Activated T-cell treated with anti-CD3 and anti-CD28 coated beads, Interleukin-2, amount 50 U/mL, for 1 hour (primary cell): Measurements from ENCODE around the gene FOXC2.

Experiments
- DNase-seq: peaks from one replicate; pipeline ENCODE4 v3.0.0-alpha.2; 2020

Gene FOXC2

DNA sequence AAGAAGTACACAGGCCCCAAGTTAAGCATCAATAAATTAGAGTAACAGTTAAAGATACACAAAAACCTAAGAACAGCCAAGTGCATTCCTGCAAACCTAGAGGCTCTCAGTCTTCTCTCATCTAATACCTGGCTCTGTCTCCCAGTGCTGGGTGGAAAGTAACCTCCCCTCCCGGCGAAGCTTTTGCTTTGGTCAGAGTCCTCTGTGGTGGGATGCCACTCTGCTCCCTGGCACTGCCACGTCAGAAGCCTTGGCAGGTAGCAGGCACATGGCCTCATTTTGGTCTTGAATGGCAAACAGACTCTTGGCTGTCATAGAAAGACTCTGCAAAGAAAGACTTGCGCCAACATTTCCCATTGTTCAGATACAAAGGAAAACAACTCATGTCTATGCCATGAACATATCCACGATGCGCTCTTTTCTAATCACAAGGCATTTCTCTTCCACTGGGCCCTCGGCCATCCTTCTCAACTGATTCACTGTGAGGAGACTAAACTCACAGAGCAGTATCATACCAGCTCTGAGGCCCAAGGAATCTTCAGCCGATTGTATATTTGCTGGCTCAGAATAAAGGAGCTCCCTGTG, 32.8 kb upstream of the FOXC2 start:
- no peak for DNase-seq

DNA sequence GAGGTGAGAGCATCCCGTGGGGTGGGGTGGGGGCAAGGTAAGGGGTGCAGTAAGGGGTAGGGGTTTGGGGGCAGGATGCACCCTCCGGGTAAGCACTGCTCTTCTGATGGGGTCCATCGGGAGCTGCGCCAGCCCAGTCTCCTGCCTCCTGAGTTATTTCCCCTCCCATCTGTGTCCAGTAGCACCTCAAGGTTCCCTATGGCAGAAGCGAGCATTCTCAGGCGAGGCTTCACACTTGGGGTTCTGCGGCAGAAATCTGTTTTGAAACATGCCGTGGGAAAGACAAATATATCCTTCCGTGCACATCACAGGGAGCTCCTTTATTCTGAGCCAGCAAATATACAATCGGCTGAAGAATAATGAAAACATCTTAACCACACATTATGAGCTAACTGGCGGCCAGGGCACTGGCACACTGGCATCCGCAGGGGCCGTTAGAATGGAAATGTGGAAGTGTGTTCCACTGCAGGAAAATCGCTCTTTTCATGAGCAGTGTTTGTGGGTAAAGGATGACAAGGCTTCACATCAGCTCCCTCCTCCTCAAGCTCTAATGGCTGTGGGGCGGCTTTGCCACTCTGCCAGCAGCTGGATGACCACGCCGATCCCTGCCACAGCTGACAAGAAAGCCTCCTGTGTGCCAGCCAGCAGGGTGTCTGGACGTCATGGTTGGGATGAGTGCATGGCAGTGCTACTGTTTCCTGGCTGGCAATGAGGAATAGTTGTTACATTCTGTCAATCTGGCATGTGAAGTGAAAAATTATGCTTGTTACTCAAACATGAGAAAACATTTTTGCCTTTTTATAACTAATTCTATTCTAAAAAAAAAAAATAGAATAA, 31.6 kb upstream of the FOXC2 start:
- no peak for DNase-seq

DNA sequence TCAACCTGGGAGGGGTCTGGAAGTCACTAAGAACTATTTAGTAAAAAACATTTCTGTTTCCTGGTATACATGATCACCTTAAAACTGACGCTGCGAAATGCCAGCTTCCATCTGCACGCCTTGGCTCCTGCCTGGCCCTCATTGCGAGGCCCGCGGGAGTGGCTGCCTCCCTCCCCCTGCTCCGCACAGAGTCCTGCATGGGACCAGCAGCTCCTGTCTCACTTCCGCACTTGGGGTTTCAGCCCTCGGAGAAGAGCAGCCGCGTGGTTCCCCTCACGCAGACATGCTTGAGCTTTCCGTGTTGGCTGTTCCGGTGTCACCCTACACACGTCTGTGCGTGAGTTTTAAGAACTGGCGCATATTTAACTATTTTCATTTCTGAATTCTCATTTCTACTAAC, 30.0 kb upstream of the FOXC2 start:
- no peak for DNase-seq

DNA sequence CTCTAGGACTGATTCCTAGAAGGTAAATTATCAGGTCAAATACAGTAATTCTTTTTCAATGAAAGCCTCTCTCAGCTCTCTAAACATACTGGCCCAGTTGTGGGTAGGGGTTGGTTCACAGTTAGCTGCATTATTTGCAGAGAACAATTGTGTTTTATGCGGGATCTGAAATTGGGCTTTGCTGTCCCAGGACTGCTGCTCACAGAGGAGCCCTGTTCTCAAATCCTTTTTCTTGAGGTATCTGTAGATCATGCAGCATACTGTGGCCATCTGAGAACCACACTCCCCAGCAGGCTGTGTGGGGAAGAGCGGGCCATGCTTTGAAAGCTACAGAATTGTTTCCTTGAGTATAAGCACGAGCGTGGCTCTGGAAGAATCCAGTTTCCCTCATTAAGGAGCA, 29.1 kb upstream of the FOXC2 start:
- DNase-seq, result no peak

DNA sequence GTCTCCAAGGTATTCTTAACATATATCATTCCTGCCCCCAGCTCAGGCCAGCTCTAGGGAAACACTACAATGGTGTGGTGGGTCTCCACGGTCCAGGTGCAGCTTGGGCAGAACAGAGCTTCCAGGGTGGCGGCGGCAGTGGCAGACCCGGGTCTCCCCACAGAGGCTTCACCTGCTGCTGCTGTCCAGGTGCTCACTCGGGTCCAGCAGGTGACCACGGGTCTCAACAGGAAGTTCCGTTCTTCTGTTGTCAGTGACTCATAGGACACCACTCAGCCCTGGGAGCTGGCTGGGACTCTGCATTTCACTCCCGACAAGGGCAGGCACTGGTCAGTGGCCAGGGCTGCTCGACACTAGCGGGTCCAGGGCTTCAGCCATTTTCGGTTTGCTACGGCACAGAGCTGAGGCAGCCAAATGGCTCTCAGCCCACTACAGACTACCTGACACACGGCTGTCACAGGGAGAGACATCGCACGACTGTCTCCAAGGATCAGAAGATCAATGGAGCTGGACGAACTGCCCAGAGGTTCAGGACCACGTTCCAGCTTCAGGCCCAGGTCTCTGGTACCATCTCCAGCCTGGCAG, 28.3 kb upstream of the FOXC2 start:
- no peak for DNase-seq

DNA sequence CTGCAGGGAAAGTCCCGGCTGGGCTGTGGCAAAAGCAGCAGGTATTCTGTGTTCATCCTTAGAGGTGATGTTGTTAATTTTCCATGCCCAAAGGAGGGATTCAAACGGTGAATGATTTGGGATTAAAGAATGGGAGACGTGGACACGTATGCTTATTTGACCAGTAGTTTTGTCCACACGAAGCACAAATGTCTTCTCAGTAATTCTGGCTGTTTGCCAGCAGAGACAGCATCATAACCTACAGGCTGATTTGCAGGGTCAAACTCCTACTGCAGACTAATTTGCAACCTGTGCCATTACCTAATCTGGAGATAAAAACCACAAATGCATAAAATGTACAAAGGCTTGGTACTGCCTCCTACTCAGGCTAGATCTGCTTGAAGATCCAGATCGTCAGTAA, 25.7 kb upstream of the FOXC2 start:
- no peak for DNase-seq

DNA sequence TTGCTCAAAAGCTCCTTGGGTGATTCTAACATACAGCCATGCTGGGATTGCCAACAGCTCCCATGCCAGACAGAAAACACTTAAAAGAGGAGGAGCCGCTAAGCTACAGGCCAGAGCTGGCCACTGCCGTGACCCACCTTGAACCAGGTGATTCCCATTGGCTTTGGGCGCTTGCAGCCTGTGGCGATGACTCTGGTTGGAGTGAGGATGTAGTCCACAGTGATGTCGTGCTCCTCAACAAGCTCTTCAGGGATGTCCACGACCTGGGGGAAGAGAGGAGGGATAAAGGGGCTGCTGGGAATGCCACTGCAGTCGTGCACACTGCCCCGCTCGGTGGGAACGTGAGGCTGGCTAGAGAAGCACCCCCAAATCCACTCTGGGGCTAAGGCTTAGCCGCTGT, 25.1 kb upstream of the FOXC2 start:
- no peak for DNase-seq

DNA sequence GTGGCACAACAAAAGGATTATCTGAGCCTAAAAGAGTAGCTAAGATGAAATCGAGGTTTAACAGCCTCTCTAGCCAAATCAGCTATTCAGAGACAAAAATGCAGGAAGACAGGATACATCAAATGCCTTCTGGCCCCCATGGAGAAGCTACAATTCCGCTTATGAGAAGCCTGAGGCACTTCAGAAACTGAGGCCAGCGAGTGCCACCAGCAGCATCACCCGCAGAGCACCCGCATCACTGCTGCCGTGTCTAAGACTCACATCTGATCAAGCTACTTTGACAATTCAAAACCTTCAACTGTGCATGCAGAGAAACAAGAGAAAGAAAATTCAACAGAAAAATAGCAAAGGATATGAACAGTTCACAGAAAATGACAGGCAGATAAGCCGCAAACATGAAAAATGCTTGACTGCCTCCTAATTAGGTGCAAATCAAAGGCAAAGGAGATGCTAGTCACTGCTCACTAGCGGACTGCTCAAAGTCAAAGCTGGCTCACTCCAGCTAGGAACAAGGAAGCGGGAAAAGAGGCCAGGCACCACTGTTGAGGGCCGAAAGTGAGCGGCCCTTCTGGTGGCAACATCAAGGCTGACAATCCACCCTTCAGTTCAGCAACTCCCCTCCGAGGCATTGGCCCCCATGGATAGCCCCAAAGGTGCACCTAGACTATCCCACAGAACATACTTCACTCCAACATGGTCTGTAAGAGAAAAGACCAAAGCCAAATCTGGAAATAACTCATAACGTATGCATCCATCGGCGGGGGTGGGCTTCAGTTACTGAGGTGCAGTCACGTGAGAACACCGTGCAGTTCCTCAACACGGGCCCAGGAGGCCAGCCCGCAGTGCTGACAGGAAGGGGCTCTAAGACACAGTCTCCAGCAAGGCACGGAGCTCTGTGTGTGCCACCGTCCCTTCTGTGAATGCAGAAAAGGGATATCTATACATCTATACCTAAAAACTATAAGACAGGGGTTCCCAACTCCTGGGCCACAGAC, 23.6 kb upstream of the FOXC2 start:
- DNase-seq, result no peak

DNA sequence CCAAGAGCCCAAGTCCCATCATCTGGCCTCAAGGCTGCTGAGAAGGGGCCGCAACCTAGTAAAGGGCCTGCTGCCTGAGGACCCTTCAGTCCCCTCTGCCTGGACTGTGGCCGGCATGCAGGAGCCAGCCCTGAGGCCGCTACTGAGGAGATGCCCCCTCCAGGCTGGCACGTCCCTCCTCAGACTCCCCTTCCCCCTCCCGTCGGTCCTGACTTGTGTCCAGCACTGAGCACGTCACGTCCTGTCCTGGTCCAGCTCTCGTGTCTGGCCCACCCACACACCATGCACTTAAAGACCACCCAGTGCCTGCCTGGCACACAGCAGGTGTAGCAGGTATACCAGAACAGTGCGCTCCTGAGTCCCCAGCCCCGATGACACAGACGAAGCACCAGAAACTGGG, 21.1 kb upstream of the FOXC2 start:
- DNase-seq, result no peak

DNA sequence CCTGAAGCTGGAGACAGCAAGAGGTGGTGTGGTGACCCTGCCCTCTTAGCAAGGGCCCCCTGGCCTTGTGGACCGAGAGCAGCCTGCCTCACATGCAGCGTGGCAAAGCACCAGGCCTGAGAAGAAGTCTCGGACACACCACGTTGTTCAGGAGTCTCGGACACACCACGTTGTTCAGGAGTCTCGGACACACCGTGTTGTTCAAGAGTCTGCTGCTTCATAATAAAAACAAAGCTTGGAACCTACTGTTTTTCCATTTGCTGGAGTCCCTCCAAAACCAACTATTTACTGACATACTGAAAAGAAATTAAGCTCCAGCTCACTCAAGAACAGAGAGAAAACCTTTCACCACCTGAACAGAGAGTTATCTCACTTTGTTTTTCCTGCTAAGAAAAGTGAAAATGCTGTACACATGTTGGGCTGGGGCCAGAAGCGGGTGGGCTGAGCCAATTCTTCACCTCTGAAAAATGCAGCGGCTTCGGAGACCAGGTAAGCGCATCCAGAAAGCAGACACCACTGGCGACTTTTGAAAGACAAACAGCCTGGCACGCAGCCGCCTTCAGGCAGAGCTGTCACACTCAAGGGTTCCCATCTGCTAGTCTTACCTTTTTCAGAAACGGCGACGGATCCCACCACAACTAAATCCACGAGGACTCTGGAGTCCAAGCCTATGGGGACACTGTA, 20.5 kb upstream of the FOXC2 start:
- no peak for DNase-seq

DNA sequence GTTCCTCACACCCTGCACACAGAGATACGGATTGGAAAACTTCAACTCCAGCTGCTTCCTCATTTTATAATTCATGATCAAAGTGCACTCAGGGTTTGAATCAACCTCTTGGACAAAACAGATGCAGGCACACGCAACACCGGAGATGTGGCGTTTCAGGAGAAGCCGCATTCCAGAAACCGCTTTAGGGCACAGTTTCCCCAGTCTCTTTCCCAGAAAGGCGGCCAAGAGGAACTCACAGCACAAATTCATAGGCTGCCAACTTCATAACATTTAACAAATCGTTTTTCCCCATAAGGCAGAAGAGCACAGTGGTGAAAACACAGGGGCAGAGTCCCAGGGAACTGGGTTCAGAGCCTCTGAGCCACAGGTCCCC, 20.0 kb upstream of the FOXC2 start:
- no peak for DNase-seq

DNA sequence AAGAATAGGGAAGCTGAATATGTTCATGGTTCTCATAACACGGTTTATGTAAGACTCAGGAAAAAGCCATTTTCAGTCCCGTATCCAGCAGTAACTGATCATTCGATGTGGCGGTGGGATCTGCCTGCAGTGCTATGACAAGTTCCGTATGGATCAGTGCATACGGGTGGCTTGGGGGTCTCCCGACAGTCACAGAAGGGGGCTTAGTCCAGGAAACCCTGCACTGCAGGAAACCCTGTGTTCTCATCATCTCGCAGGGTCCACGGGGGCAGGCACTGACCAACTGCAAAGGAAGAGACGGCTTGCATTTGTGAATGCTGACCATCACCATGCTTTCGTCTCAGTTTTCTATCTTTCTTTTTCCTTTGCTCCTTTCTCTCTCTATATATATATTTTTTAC, 19.3 kb upstream of the FOXC2 start:
- no peak for DNase-seq

DNA sequence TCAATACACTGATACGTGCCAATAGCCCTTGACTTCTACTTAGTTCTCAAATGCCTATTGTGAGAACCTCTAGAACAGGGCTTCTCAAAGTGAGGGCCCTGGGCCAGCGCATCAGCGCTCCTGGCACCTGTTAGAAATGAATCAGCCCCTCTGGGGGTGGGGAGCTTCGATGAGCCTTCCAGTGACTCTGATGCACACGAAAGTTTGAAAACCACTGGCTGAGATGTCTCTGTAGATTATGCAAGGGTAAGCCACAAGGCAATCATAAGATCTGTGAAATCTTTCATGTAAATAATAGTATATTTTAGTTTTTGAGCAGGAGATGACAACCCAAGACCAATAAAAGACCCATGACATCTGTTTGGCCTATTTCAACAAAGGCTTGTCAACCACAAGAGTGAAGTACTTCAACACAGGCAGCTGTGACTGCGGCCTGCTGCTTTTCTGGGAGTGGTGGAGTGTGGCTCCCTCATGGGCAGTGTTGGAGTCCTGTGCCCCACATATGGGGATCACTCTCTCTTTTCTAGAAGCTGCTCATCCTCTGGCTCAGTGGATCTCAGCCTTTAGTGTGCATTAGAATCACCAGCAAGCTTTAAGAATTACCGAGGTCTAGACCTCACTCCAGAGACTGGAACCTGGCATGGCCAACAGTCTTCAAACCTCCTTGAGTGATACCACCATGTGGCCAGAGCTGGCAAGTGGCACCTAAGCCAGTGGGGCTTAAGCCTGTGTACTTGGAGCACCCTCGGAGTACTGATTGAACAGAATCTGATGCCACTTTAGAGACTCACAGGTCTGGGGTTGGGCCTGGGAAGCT, 17.3 kb upstream of the FOXC2 start:
- DNase-seq, result no peak

DNA sequence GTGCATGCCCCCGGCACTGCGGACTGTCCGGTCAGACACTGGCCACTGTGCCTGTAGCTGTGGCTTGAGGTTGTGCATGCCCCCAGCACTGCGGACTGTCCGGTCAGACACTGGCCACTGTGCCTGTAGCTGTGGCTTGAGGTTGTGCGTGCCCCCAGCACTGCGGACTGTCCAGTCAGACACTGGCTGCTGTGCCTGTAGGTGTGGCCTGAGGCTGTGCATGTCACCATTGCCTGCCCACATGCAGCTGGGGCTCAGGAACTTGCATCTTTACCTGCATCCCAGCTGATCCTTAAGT, 16.8 kb upstream of the FOXC2 start:
- DNase-seq, result no peak

DNA sequence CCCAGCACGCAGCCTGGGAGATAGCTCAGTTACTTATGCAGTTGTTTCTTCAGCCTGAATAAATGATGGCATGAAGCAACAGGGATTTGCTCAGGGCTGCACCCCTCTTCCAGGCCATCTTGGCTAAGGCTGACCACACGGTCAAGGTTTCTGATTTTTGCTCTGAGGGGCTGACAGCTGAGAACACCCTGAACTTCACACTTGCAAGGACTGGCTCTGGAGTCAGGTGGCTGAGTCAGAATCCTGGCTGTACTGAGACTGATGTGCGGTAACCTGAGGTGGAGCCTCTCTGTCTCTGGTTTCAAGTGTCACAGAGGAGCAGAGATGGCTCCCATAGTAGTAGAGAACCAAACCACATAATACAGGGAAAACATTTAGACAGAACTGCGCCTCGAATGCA, 16.3 kb upstream of the FOXC2 start:
- DNase-seq, result no peak

DNA sequence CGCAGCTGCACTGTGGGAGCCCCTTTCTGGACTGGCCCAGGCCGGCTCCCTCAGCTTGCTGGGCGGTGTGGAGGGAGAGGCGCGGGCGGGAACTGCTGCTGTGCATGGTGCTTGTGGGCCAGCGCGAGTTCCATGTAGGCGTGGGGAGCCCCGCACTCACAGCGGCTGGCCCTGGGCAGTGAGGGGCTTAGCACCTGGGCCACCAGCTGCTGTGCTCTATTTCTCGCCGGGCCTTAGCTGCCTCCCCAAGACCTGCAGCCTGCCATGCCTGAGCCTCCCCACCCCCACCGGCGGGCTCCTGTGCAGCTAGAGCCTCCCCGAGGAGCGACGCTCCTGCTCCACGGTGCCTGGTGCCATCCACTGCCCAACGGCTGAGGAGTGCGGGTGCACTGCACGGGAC, 13.3 kb upstream of the FOXC2 start:
- DNase-seq, result no peak

DNA sequence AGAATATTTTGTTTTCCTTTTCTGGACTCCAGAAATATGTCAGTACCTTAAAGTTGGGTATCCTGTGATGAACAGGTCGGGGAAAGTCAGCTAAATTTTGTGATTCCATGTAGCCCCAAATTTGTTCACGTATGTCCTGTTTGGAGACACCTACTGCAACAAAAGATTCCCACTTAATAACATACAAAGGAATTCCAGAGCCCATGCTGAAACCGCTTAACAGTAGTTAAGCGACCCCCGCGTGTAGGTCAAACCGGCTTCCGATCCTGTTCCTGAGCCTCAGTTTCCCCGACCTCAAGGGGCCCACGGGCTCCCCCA, 12.1 kb upstream of the FOXC2 start:
- no peak for DNase-seq

DNA sequence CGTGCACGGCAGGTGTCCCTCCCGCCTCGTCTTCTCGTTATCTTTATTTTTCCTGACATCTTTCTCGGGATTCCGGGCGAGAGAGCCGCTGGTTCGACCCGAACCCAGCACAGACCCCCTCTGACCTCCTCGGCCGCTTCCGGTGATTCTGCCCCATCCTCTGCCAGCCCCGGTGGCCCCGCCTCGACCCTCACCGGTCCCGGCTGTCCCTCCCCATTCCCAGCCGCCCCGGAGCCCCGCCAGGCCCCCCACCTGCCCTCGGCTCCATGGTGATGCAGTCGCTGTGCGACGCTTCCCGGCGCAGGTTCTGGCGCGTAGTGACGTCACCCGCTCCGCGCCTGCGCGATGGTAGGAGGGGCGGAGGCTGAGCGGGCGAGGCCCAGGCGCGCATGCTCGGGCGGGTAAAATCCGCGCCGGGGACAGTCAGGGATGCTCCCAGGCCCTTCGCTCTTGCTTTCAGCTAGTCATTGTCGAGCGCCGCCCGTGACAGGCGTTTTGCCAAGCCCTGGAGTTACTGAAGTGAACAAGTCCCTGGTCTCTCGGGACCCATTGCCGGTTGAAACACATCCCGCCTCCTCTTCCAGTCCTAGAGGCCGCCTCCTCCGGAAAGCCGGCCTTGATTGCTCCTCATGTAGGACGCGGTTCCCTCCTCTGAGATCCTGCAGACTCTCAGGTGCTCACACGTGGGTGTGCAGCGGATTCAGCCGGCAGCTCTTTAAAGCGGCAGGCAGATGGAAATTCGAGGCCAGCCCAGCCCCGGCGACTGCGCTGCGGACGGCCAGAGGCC, 11.5 kb upstream of the FOXC2 start, which contains the start of gene MTHFSD:
Gene MTHFSD (minus strand): TSS at position 319 of the 787 bp plus-strand sequence. CDS start 51 bp downstream, at position 268.
- peak; percentile 100 for DNase-seq

DNA sequence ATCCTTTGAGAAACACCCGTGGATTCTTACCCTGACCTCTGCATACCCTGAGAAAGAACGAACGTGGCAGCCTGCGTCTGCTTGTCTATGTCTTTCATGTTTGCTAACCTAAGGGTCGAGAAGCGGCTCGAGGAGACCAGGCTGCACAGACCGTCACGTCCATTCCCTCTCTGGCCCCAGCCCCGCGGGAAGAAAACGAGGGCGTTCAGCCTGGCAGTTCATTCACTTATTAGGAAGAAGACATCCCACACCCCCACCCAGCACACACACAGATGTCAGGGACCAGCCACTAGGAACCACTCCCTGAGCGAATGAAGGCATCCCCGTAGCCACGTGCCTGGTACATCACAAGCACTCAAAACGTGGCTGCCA, 10.9 kb upstream of the FOXC2 start:
- DNase-seq, result no peak

DNA sequence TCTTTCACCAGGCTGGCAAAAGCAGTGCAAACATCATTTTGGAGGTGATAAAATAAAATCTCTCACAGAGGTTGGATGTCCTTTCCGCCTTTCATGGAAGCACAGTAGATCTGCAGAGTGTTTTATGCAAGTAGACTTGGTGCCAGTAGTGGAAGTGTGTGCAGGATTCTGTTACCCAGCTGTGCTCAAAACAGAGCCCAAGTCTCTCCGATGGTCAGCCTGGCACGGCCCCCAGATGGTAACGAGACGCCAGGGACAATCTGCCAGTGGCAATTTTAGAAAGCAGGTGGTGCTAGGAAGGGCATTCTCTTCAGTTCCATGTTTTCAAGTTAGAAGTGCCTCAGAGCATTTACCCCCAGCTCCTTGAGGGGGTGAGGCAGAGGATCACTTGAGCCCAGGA, 10.1 kb upstream of the FOXC2 start:
- no peak for DNase-seq

DNA sequence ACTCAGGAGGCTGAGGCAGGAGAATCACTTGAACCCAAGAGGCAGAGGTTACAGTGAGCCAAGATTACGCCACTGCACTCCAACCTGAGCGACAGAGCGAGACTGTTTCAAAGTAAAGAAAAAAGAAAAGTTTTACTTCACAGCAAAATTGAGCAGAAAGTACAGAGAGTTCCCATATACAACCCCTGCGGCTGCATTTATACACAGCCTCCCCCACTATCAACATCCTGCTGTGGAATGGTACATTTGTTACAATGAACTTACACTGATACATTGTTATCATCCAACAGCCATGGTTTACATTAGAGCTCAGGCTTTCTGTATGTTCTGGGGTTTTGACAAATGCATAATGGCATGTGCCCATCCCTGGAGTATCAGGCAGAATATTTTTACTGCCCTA, 9.0 kb upstream of the FOXC2 start:
- DNase-seq, result no peak
